GM19438 (cell line): ENCODE measurements around the gene SPINK5.

ENCODE experiments used
- ATAC-seq: cut with Tn5 transposase; IDR thresholded peaks from one replicate; pipeline ENCODE4 v1.9.1; 2021; ENCODE audit warnings: low read depth; ENCODE audit not compliant: unreplicated experiment

Gene SPINK5

GRCh38 chr5:148166550-148167283 is 102.9 kb downstream of the SPINK5 start:
- no peak for ATAC-seq

GRCh38 chr5:148168246-148168645 is 104.5 kb downstream of the SPINK5 start, which contains the start of gene SPINK14:
SPINK14 (plus strand) TSS chr5:148168546; CDS start chr5:148169733, 1,187 bp downstream.
- ATAC-seq, result no peak

- no peak for ATAC-seq
Measured at GRCh38 chr5:148172377-148172776, 108.6 kb downstream of the SPINK5 start.

GRCh38 chr5:148176480-148176879 is 112.7 kb downstream of the SPINK5 start:
- no peak for ATAC-seq

GRCh38 chr5:148177207-148177606 is 113.4 kb downstream of the SPINK5 start:
- ATAC-seq, result no peak

GRCh38 chr5:148179234-148179824 is 115.5 kb downstream of the SPINK5 start:
- no peak for ATAC-seq

GRCh38 chr5:148186248-148187003 is 122.6 kb downstream of the SPINK5 start:
- no peak for ATAC-seq
